Breast epithelium (tissue), 3 donors: ENCODE results near the gene SEMA4B.

Source experiments
- POLR2A ChIP-seq: fragments of 450-650 bp; IDR thresholded peaks from one replicate; pipeline ENCODE4 v1.6.1; 2016; ENCODE audit warnings: antibody characterized with exemption, mild to moderate bottlenecking, moderate library complexity
- POLR2AphosphoS5 ChIP-seq, 3 donors: sonication (generic); formaldehyde crosslinking; IDR thresholded peaks; one replicate each; pipeline ENCODE4 v1.6.1; 2017; ENCODE audit warnings: antibody characterized with exemption in 3 of 3
- TF ChIP-seq, protein P1 (sequence below), 3 donors: fragments of 450-650 bp; IDR thresholded peaks; one replicate each; pipeline ENCODE4 v1.5.1; 2016 to 2017; ENCODE audit warnings: antibody characterized with exemption in 3 of 3, mild to moderate bottlenecking in 3 of 3, moderate library complexity in 3 of 3

DNA sequence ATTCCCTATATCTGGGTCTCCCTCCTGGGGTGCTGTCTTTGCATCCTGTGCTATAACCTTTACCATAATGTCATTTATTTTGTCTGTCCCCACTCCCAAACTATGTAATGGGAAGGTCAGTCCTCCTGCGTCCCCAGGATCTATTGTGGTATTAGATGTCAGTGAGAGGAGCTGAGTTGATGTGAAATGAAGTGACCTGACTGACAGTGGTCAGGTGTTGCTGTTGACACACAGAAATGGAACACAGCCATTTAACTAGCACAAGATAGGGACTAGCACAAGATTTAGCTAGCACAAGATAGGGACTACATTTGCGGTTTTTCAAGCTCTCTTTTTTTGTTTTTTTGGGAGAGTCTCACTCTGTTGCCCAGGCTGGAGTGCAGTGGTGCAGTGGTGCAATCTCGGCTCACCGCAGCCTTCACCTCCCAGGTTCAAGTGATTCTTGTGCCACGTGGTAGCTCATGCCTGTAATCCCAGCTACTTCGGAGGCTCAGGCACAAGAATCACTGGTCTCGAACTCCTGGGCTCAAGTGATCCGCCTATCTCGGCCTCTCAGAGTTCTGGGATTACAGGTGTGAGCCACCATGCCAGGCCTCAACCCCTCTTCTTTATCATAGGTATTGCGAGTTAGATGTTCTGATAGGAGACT lies 69.5 kb downstream of the SEMA4B start:
- TF ChIP-seq, protein P1, sequence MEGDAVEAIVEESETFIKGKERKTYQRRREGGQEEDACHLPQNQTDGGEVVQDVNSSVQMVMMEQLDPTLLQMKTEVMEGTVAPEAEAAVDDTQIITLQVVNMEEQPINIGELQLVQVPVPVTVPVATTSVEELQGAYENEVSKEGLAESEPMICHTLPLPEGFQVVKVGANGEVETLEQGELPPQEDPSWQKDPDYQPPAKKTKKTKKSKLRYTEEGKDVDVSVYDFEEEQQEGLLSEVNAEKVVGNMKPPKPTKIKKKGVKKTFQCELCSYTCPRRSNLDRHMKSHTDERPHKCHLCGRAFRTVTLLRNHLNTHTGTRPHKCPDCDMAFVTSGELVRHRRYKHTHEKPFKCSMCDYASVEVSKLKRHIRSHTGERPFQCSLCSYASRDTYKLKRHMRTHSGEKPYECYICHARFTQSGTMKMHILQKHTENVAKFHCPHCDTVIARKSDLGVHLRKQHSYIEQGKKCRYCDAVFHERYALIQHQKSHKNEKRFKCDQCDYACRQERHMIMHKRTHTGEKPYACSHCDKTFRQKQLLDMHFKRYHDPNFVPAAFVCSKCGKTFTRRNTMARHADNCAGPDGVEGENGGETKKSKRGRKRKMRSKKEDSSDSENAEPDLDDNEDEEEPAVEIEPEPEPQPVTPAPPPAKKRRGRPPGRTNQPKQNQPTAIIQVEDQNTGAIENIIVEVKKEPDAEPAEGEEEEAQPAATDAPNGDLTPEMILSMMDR (IDR thresholded peaks at IDR 0.05): no peak
- TF ChIP-seq POLR2A: no peak
- TF ChIP-seq POLR2AphosphoS5 (IDR thresholded peaks at IDR 0.05): no peak
